CD4-positive, alpha-beta T cell treated with Interleukin-4 for 4 hours (primary cell): ENCODE data around the gene CHRNB1.

Experiments
- DNase-seq: peaks from one replicate; pipeline ENCODE4 v3.0.0-alpha.2; 2020

CHRNB1 gene

GRCh38 chr17:7486181-7486580, 41.3 kb downstream of the CHRNB1 start:
- DNase-seq: no peak

GRCh38 chr17:7490144-7490543, 45.3 kb downstream of the CHRNB1 start:
- DNase-seq: no peak

- DNase-seq: no peak
These were observed 46.7 kb downstream of the CHRNB1 start for GRCh38 chr17:7491583-7491982.

- no peak for DNase-seq
These were observed 49.1 kb downstream of the CHRNB1 start for GRCh38 chr17:7493941-7494340.

GRCh38 chr17:7495906-7496434, 51.1 kb downstream of the CHRNB1 start:
- no peak for DNase-seq

- no peak for DNase-seq
These were observed 51.8 kb downstream of the CHRNB1 start for GRCh38 chr17:7496470-7497183.

GRCh38 chr17:7497228-7497627, 52.4 kb downstream of the CHRNB1 start:
- DNase-seq: no peak

GRCh38 chr17:7497636-7498035, 52.8 kb downstream of the CHRNB1 start:
- DNase-seq: no peak

GRCh38 chr17:7499161-7499560, 54.3 kb downstream of the CHRNB1 start:
- DNase-seq: no peak

- DNase-seq: no peak
These were observed 56.9 kb downstream of the CHRNB1 start for GRCh38 chr17:7501729-7502128.

- no peak for DNase-seq
These were observed 57.4 kb downstream of the CHRNB1 start for GRCh38 chr17:7502171-7502847.

- no peak for DNase-seq
These were observed 58.1 kb downstream of the CHRNB1 start for GRCh38 chr17:7502987-7503386.

GRCh38 chr17:7503521-7503920, 58.7 kb downstream of the CHRNB1 start:
- no peak for DNase-seq
